C4-2B (cell line): ENCODE data around the gene ABLIM3.
A peak's percentile ranks its signal among the peaks of the same experiment; 100 is the strongest.

ENCODE experiments used
- H3K27ac ChIP-seq: fragments of 450-650 bp; 2 replicates; pipeline ENCODE4 v1.5.1; 2017
- CTCF ChIP-seq: fragments of 450-650 bp; conservative IDR thresholded peaks from 2 replicates; pipeline ENCODE4 v1.5.1; 2017; ENCODE audit warnings: mild to moderate bottlenecking
- ZFX ChIP-seq: fragments of 450-650 bp; IDR thresholded peaks from 2 replicates; pipeline ENCODE4 v1.6.1; 2017

The ABLIM3 gene

GRCh38 chr5:149161026-149161687, 19.9 kb downstream of the ABLIM3 start:
- TF ChIP-seq ZFX (no peak), CTCF (no peak)
- H3K27ac ChIP-seq, result peak overlapping the region; percentile 43

GRCh38 chr5:149161850-149162249, 20.6 kb downstream of the ABLIM3 start:
- no peak overlapping the region; the same call in 1 of the 2 replicates for H3K27ac ChIP-seq
- no peak for TF ChIP-seq CTCF
- no peak for TF ChIP-seq ZFX

DNA sequence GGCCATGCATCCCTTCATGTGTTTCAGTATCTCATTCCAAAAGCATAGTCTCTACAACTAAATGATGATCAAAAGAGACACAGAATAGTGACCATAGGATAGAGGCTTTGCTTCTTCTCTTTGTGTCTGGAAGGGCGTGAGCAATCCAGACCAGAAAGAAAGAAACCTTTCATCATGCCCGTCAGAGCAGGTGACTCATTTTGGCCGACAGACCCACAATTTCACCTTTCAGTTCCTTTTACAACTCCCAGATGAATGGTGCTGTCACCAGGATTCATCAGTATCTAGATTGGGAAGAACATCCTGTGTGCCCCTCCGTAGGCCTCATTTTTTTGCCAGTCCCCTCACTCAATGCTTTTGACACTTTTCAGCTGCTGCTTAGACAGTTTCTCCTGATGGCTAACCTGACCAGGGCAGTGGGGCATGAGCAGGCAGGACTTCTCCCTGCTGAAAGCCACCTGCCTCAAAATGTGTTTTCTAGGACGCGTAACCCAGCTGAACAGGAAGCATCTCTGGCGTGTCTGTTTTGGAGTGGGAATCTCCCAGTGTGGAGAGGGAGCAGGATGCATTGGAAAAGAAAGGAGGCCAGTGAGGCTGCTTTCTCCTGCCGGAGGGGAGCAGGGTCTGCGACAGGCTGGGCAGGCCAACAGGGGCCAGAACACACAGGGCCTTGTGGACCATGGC, 21.2 kb downstream of the ABLIM3 start:
- TF ChIP-seq ZFX (no peak), CTCF (no peak)
- H3K27ac ChIP-seq, result no peak overlapping the region

DNA sequence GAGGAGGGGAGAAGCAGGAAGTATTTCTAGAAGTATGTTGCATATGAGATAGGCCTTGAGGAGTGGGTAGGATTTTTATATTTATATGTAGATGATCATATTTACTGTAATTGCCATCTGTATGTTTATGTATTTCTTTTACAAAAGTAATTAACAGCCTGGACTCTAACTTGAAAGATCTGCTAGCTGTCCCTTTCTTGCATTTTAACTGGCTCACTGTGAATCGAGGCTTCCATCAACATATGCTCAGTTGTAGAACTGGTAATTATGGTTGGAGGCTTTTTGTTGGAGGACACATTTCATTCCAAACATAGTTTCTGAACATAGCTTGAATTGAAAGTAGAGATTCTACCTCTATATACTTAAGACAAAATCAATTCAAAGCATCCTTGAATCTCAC, 23.4 kb downstream of the ABLIM3 start:
- no peak overlapping the region for H3K27ac ChIP-seq
- TF ChIP-seq ZFX, result no peak
- no peak for TF ChIP-seq CTCF

GRCh38 chr5:149166128-149166527, 24.8 kb downstream of the ABLIM3 start:
- TF ChIP-seq ZFX (no peak), CTCF (no peak)
- H3K27ac ChIP-seq, result no peak overlapping the region

DNA sequence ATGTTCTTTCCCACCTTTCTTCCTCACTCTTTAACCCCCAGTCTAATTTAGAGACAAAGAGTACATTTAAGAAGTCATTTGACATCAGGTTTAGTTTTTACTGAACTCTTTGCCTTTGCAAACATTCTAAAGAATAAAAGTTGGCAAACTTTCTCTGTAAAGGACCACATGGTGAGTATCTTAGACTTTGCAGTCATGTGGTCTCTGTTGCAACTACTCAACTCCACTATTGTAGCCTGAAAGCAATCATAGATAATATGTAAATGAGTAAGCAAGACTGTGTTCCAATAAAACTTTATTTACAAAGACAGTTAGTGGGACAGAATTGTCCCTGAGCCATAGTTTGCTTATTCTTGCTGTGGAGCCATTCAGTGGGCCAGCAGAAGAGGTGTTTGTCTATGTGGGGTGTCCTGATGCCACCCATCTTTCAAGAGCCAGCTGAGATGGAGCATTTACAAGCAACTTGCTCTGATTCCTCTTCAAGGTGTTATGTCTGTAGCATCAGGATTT, 25.4 kb downstream of the ABLIM3 start:
- no peak overlapping the region for H3K27ac ChIP-seq

DNA sequence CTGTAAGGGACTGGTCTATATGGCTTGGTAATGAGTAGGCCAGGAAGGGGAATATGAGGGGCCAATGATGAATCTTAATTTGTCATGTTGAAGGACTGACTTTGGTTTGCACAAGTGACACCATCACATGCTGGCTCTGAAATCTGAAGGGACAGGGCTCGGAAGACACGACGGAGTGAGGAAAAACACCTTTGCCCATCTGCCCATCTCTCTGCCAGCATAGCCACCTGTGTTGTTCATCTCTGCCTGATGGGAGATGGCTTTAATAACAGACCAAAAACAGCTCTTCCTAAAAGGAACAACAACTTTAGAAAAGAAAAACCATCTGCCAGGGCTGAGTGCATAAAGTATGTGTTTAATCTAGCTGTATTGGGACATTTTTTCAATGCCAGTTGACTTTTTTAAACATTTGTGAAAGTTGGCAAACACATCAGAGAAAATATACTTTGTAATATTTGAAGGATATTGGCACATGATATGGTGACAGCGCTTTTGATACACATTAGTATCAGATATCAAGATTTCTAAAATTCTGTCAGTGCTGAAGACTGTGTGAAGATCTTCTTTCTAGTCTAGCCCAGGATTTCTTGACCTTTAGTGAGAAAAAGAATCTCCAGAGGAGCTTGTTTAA, 27.1 kb downstream of the ABLIM3 start:
- TF ChIP-seq ZFX (no peak), CTCF (no peak)
- no peak overlapping the region for H3K27ac ChIP-seq

More for the DNA sequence above, 25.4 kb downstream of the ABLIM3 start:
- no peak for TF ChIP-seq ZFX
